Measurements from ENCODE around the gene DPYD.

The DPYD gene

DNA sequence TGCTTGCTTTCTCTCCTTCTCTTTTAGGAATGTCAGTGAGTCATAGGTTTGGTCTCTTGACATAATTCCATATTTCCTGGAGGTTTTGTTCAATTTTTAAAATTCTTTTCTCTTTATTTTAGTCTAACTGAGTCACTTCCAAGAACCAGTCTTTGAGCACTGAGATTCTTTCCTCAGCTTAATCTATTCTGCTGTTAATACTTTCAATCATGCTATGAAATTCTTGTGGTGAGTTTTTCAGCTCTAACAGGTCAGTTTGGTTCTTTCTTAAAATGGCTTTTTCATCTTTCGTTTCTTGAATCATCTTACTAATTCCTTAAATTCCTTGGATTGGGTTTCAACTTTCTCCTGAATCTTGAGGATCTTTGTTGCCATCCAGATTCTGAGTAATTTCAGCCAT lies 878.3 kb downstream of the DPYD start:
- in situ Hi-C loops (cut with MboI; ENCODE audit: low sequenced_read_pairs, unreplicated experiment): no loop called here
- no peak for DNase-seq (ENCODE audit: low spot score)
- TF ChIP-seq, protein P1, sequence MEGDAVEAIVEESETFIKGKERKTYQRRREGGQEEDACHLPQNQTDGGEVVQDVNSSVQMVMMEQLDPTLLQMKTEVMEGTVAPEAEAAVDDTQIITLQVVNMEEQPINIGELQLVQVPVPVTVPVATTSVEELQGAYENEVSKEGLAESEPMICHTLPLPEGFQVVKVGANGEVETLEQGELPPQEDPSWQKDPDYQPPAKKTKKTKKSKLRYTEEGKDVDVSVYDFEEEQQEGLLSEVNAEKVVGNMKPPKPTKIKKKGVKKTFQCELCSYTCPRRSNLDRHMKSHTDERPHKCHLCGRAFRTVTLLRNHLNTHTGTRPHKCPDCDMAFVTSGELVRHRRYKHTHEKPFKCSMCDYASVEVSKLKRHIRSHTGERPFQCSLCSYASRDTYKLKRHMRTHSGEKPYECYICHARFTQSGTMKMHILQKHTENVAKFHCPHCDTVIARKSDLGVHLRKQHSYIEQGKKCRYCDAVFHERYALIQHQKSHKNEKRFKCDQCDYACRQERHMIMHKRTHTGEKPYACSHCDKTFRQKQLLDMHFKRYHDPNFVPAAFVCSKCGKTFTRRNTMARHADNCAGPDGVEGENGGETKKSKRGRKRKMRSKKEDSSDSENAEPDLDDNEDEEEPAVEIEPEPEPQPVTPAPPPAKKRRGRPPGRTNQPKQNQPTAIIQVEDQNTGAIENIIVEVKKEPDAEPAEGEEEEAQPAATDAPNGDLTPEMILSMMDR (IDR thresholded peaks at IDR 0.05; ENCODE audit: borderline replicate concordance, control extremely low read depth, extremely low read depth, insufficient read depth, missing control alignments): no peak

DNA sequence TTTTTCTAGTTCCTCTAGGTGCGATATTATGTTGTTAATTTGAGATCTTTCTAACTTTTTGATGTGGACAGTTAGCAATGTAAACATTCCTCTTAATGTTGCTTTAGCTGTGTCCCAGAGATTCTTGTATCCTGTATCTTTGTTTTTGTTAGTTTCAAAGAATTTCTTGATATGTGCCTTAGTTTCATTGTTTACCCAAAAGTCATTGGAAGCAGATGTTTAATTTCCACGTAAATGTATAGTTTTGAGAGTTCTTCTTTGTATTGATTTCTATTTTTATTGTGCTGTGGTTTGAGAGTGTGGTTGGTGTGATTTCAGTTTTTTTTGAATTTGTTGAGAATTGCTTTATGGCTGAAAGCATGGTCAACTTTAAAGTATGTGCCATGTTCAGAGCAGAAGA lies 879.8 kb downstream of the DPYD start:
- TF ChIP-seq, protein P1 (IDR thresholded peaks at IDR 0.05; ENCODE audit: borderline replicate concordance, control extremely low read depth, extremely low read depth, insufficient read depth, missing control alignments): no peak
- in situ Hi-C loops (cut with MboI; ENCODE audit: low sequenced_read_pairs, unreplicated experiment): no loop called here

DNA sequence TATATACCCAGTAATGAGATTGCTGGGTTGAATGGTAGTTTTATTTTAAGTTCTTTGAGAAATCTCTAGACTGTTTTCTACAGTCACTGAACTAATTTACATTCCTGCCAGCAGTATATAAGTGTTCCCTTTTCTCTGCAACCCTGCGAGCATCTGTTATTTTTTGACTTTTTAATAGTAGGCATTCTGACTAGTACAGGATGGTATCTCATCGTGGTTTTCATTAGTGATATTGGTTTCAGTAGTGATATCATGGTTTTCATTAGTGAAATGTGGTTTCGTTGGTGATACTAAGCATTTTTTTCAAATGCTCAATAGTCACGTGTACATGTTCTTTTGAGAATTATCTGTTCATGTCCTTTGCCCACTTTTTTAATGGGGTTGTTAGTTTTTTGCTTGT lies 882.4 kb downstream of the DPYD start:
- in situ Hi-C loops (cut with MboI; ENCODE audit: low sequenced_read_pairs, unreplicated experiment): no loop called here
- DNase-seq (ENCODE audit: low spot score): no peak
- TF ChIP-seq, protein P1 (IDR thresholded peaks at IDR 0.05; ENCODE audit: borderline replicate concordance, control extremely low read depth, extremely low read depth, insufficient read depth, missing control alignments): no peak

More for the DNA sequence above, 879.8 kb downstream of the DPYD start:
- DNase-seq (ENCODE audit: low spot score): no peak

DNA sequence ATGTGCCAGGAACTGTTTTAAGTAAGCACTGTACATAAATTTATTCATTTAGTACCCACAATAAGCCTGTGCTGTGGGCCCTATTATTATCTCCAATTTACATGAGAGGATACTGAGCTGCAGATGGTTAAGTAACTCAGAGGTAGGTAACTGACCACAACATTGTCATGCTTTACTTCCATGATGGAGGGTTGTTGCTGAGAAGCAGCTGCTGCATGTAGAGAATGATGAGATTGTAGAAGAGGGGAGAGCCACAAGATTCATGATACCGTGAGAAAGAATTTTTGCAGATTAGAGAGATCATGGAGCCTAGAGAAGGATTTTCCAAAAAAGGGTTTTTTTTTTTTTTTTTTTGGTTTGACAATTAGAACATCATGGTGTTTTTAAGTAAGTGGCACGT lies 886.2 kb downstream of the DPYD start:
- in situ Hi-C loops (cut with MboI; ENCODE audit: low sequenced_read_pairs, unreplicated experiment): no loop called here
- no peak for DNase-seq (ENCODE audit: low spot score)
- TF ChIP-seq, protein P1 (IDR thresholded peaks at IDR 0.05; ENCODE audit: borderline replicate concordance, control extremely low read depth, extremely low read depth, insufficient read depth, missing control alignments): no peak

DNA sequence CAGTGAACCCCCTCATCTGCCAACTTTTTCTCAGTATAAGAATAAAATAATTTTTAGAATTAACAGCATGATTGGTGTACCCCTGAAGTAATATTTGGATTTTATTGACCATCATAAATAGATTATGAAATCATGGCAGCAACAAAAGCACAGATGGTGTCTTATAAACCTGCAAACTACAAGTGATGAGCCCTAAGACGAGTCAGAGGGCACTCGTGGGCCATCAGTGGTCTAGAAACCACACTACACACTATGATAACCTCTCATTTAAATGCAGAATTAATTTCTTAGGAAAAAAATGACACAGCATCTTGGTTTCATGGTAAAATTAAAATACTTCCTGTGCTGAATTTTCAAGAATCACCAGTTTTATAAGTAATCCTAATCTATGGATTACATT lies 886.9 kb downstream of the DPYD start:
- TF ChIP-seq, protein P1 (IDR thresholded peaks at IDR 0.05; ENCODE audit: borderline replicate concordance, control extremely low read depth, extremely low read depth, insufficient read depth, missing control alignments): no peak
- in situ Hi-C loops (cut with MboI; ENCODE audit: low sequenced_read_pairs, unreplicated experiment): no loop called here
- DNase-seq (ENCODE audit: low spot score): no peak
